Liver (tissue), 9 donors: Measurements from ENCODE around the gene IPO9. TPM values are rescaled to one million over a fixed set of nuclear protein-coding genes. Genes with fewer than 3 reads are reported as not detected.

Experiments used
- DNase-seq: peaks from one replicate; pipeline ENCODE4 v3.0.0-alpha.2; 2017; ENCODE audit warnings: low spot score
- H3K27ac ChIP-seq, 2 donors: one replicate each; pipeline ENCODE4 v1.7.0; 2013; ENCODE audit warnings: inconsistent platforms in 2 of 2, low read length in 2 of 2, control low read depth in 1 of 2, low read depth in 1 of 2, mild to moderate bottlenecking in 1 of 2
- H3K27me3 ChIP-seq, 4 donors: one replicate each; pipeline versions ENCODE4 v1.6.1 to v1.7.0; 2013; ENCODE audit warnings: low read length in 3 of 4, inconsistent platforms in 1 of 4, mild to moderate bottlenecking in 1 of 4, moderate library complexity in 1 of 4; ENCODE audit not compliant: control insufficient read depth in 4 of 4, insufficient read depth in 4 of 4
- H3K36me3 ChIP-seq, 4 donors: one replicate each; pipeline versions ENCODE4 v1.6.1 to v1.7.0; 2013; ENCODE audit warnings: low read length in 3 of 4, mild to moderate bottlenecking in 3 of 4, low read depth in 1 of 4, moderate library complexity in 1 of 4; ENCODE audit not compliant: control insufficient read depth in 4 of 4, insufficient read depth in 3 of 4
- H3K4me1 ChIP-seq, 4 donors: one replicate each; pipeline versions ENCODE4 v1.6.1 to v1.7.0; 2013; ENCODE audit warnings: low read length in 3 of 4, mild to moderate bottlenecking in 3 of 4, moderate library complexity in 1 of 4; ENCODE audit not compliant: control insufficient read depth in 4 of 4, insufficient read depth in 4 of 4
- H3K4me3 ChIP-seq, 3 donors: one replicate each; pipeline versions ENCODE4 v1.6.1 to v1.7.0; 2013; ENCODE audit warnings: low read length in 3 of 3, control low read depth in 1 of 3, low read depth in 1 of 3, mild to moderate bottlenecking in 1 of 3
- H3K9ac ChIP-seq, 2 donors: one replicate each; pipeline ENCODE4 v1.7.0; 2013; ENCODE audit warnings: low read length in 2 of 2, mild to moderate bottlenecking in 2 of 2, moderate library complexity in 2 of 2, control low read depth in 1 of 2, low read depth in 1 of 2
- H3K9me3 ChIP-seq, 4 donors: one replicate each; pipeline versions ENCODE4 v1.6.1 to v1.7.0; 2013; ENCODE audit warnings: low read length in 3 of 4; ENCODE audit not compliant: control insufficient read depth in 4 of 4
- EGR1 ChIP-seq, 2 donors: IDR thresholded peaks; 2 replicates each; pipeline ENCODE4 v1.6.1; 2016 to 2018; ENCODE audit warnings: antibody characterized with exemption in 2 of 2, low read depth in 2 of 2
- FOXA1 ChIP-seq: IDR thresholded peaks from 2 replicates; pipeline ENCODE4 v1.6.1; 2016; ENCODE audit warnings: antibody characterized with exemption
- FOXA2 ChIP-seq: IDR thresholded peaks from 2 replicates; pipeline ENCODE4 v1.6.1; 2016; ENCODE audit warnings: antibody characterized with exemption
- GABPA ChIP-seq, 2 donors: IDR thresholded peaks in 1 of 2; conservative IDR thresholded peaks in 1 of 2; 2 replicates each; pipeline ENCODE4 v1.6.1; 2016; ENCODE audit warnings: antibody characterized with exemption in 2 of 2, mild to moderate bottlenecking in 1 of 2, moderate library complexity in 1 of 2
- HNF4A ChIP-seq, 2 donors: conservative IDR thresholded peaks; 2 replicates each; pipeline ENCODE4 v1.6.1; 2016; ENCODE audit warnings: antibody characterized with exemption in 2 of 2, mild to moderate bottlenecking in 2 of 2
- HNF4G ChIP-seq: IDR thresholded peaks from 2 replicates; pipeline ENCODE4 v1.6.1; 2016; ENCODE audit warnings: antibody characterized with exemption
- NR2F2 ChIP-seq: IDR thresholded peaks from 2 replicates; pipeline ENCODE4 v1.6.1; 2016; ENCODE audit warnings: antibody characterized with exemption
- RXRA ChIP-seq, 2 donors: IDR thresholded peaks; 2 replicates each; pipeline ENCODE4 v1.6.1; 2017 to 2018; ENCODE audit warnings: antibody characterized with exemption in 2 of 2, mild to moderate bottlenecking in 1 of 2
- SP1 ChIP-seq: IDR thresholded peaks from 2 replicates; pipeline ENCODE4 v1.6.1; 2018; ENCODE audit warnings: antibody characterized with exemption, mild to moderate bottlenecking
- TAF1 ChIP-seq: conservative IDR thresholded peaks from 2 replicates; pipeline ENCODE4 v1.6.1; 2016; ENCODE audit warnings: antibody characterized with exemption, mild to moderate bottlenecking
- YY1 ChIP-seq: IDR thresholded peaks from 2 replicates; pipeline ENCODE4 v1.6.1; 2016; ENCODE audit warnings: antibody characterized with exemption, mild to moderate bottlenecking
- WGBS: extraction: QIAGEN DNeasy Blood & Tissue Kit; methylation state at CpG from one replicate; pipeline ENCODE4 v1.1.7; 2013; 5-methylcytosine and 5-hydroxymethylcytosine counted together
- polyA plus RNA-seq, 2 donors: library from polyadenylated mRNA; stranded (reverse) in 1 of 2; unstranded in 1 of 2; fragments of 200-250 nt in 1 of 2; fragments of >200 nt in 1 of 2; fragmentation: Nextera tagmentation in 1 of 2; extraction: Ambion mirVana in 1 of 2; gene quantifications; one replicate each; pipeline versions ENCODE4 v1.2.1 to v1.2.3, GENCODE V29; 2013 to 2015
- total RNA-seq, 2 donors: library from RNA; depleted of rRNA; stranded (reverse); fragments of >200 nt; gene quantifications; one replicate each; pipeline ENCODE4 v1.2.3, GENCODE V29; 2014
- TF ChIP-seq, protein P1 (sequence below): IDR thresholded peaks from 2 replicates; pipeline ENCODE4 v1.6.1; 2016; ENCODE audit warnings: antibody characterized with exemption
- TF ChIP-seq, protein P2 (sequence below): IDR thresholded peaks from 2 replicates; pipeline ENCODE4 v1.6.1; 2016; ENCODE audit warnings: antibody characterized with exemption
- TF ChIP-seq, protein P3 (sequence below): IDR thresholded peaks from 2 replicates; pipeline ENCODE4 v1.6.1; 2016; ENCODE audit warnings: antibody characterized with exemption, mild to moderate bottlenecking
- TF ChIP-seq, protein P4 (sequence below): IDR thresholded peaks from 2 replicates; pipeline ENCODE4 v1.6.1; 2016; ENCODE audit warnings: antibody characterized with exemption
- donor health status: healthy.
- donor health status: healthy.
- donor health status: healthy.
- donor health status: healthy.
- donor health status: healthy.

Gene IPO9
- total and polyA plus RNA-seq, 4 donors = 6.6 to 22.1 (median 13.6) TPM

DNA sequence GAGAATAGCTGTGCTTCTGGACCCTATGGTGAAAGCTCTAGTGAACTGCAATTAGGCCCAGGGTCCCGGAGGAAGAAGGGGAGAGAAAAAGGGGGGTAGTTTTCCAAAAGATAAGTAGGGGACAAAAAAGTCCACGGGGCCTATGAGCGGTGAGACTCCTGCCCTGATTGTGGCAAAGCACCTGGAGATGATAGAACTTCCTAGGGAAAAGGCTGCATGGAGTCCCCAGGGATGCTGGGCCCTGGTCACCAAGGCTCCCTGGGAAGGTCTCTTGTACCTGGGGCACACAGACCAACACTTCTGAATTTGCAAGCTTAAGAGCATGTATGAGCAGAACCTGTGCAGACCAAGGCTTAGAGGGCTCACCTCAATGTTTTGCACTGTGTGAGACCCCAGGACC, 54.3 kb downstream of the IPO9 start:
- Histone ChIP-seq H3K27me3 (no peaks in the 10 kb centered on the region), H3K36me3 (no peaks in the 10 kb centered on the region), H3K4me3 (no peak overlapping the region), H3K9me3 (no peaks in the 10 kb centered on the region), H3K27ac (no peak overlapping the region), H3K4me1 (peaks cover 4 to 10% (median 8%) of the 10 kb centered on the region in 4 donors), H3K9ac (no peak overlapping the region)
- no peak for DNase-seq
- WGBS = 80% methylated on average over 3 of the region's 3 CpGs
- TF ChIP-seq, protein P1, sequence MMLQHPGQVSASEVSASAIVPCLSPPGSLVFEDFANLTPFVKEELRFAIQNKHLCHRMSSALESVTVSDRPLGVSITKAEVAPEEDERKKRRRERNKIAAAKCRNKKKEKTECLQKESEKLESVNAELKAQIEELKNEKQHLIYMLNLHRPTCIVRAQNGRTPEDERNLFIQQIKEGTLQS = no peak
- TF ChIP-seq SP1 (no peak), FOXA1 (no peak), EGR1 (IDR thresholded peaks at IDR 0.05; ENCODE audit: low read depth in 2 of 2) (no peak), RXRA (IDR thresholded peaks at IDR 0.05) (no peak), NR2F2 (no peak), YY1 (no peak), HNF4G (no peak), TAF1 (no peak), HNF4A (conservative IDR thresholded peaks at IDR 0.05) (no peak)
- TF ChIP-seq, protein P2, sequence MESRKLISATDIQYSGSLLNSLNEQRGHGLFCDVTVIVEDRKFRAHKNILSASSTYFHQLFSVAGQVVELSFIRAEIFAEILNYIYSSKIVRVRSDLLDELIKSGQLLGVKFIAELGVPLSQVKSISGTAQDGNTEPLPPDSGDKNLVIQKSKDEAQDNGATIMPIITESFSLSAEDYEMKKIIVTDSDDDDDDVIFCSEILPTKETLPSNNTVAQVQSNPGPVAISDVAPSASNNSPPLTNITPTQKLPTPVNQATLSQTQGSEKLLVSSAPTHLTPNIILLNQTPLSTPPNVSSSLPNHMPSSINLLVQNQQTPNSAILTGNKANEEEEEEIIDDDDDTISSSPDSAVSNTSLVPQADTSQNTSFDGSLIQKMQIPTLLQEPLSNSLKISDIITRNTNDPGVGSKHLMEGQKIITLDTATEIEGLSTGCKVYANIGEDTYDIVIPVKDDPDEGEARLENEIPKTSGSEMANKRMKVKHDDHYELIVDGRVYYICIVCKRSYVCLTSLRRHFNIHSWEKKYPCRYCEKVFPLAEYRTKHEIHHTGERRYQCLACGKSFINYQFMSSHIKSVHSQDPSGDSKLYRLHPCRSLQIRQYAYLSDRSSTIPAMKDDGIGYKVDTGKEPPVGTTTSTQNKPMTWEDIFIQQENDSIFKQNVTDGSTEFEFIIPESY = no peak
- TF ChIP-seq, protein P3, sequence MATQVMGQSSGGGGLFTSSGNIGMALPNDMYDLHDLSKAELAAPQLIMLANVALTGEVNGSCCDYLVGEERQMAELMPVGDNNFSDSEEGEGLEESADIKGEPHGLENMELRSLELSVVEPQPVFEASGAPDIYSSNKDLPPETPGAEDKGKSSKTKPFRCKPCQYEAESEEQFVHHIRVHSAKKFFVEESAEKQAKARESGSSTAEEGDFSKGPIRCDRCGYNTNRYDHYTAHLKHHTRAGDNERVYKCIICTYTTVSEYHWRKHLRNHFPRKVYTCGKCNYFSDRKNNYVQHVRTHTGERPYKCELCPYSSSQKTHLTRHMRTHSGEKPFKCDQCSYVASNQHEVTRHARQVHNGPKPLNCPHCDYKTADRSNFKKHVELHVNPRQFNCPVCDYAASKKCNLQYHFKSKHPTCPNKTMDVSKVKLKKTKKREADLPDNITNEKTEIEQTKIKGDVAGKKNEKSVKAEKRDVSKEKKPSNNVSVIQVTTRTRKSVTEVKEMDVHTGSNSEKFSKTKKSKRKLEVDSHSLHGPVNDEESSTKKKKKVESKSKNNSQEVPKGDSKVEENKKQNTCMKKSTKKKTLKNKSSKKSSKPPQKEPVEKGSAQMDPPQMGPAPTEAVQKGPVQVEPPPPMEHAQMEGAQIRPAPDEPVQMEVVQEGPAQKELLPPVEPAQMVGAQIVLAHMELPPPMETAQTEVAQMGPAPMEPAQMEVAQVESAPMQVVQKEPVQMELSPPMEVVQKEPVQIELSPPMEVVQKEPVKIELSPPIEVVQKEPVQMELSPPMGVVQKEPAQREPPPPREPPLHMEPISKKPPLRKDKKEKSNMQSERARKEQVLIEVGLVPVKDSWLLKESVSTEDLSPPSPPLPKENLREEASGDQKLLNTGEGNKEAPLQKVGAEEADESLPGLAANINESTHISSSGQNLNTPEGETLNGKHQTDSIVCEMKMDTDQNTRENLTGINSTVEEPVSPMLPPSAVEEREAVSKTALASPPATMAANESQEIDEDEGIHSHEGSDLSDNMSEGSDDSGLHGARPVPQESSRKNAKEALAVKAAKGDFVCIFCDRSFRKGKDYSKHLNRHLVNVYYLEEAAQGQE = no peak

DNA sequence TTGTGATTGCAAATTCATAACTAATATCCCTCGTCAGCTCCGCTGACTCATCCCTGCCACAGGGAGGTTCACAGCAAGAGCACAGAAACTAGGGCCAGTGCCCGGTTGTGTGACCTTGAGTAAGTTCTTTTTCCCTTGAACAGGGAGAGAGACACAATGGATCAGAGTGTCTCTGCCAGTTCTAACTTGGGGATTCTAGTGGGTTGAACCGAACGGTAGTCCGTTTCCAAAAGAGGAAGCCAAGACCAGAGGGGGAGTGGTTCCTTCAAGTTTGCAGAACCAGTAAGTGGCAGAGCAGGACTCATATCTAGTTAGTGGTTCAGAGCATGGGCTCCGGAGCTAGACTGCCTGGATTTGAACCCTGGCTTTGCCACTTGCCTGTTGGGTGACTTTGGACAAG, 54.8 kb downstream of the IPO9 start:
- Histone ChIP-seq H3K27me3 (no peaks in the 10 kb centered on the region), H3K36me3 (no peaks in the 10 kb centered on the region), H3K27ac (no peak overlapping the region), H3K4me1 (peaks cover 5 to 15% (median 9%) of the 10 kb centered on the region in 4 donors), H3K4me3 (no peak overlapping the region), H3K9ac (no peak overlapping the region), H3K9me3 (no peaks in the 10 kb centered on the region)
- no peak for TF ChIP-seq TAF1
- TF ChIP-seq SP1 = no peak
- TF ChIP-seq, protein P4, sequence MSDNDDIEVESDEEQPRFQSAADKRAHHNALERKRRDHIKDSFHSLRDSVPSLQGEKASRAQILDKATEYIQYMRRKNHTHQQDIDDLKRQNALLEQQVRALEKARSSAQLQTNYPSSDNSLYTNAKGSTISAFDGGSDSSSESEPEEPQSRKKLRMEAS = no peak
- DNase-seq = no peak
- 51% methylated on average over 7 of the region's 7 CpGs for WGBS

DNA sequence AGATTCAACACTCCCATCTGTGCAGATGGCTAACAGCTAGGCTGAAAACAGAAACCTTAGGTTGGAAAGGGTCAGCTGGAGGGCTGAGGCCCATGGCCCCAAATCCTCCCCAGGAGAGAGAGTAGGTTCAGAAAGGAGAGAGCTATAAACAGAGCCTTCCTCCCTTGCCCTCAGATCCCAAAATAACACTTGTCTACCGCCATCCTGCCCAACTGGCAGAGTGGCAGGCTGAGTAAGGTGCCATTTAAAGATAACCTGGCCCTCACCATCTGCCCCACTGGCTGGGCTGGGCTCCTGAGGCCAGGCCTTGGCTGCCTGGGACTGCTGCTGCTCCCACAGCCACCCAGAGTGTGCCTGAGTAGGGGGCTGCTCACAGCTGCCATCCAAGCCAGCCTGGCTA, 55.5 kb downstream of the IPO9 start:
- Histone ChIP-seq H3K4me3 (no peak overlapping the region), H3K27ac (no peak overlapping the region), H3K9ac (no peak overlapping the region), H3K27me3 (no peaks in the 10 kb centered on the region), H3K9me3 (no peaks in the 10 kb centered on the region), H3K4me1 (peaks cover 10 to 21% (median 14%) of the 10 kb centered on the region in 4 donors), H3K36me3 (no peaks in the 10 kb centered on the region)
- WGBS = 76% methylated on average over 1 of the region's 1 CpG
- TF ChIP-seq FOXA1 (no peak), YY1 (no peak), FOXA2 (no peak), TAF1 (no peak), GABPA (IDR thresholded peaks at IDR 0.05 in 1 of 2, conservative IDR thresholded peaks at IDR 0.05 in 1 of 2) (no peak)
- no peak for DNase-seq
